ENCODE data around the gene TSPEAR.
A peak's percentile ranks its signal among the peaks of the same experiment; 100 is the strongest.
"Not testable (repeated sequence)": the region's sequence is repeated elsewhere in the genome, so short reads cannot be mapped to it uniquely, and the experiment has no call there.

TSPEAR gene

GRCh38 chr21:44503901-44504399, 207.4 kb downstream of the TSPEAR start:
- H3K27me3 ChIP-seq (ENCODE audit: control insufficient read depth in 1 of 2, insufficient read depth in 2 of 2, low read length in 2 of 2): peaks cover 14 to 24% of the 10 kb centered on the region in 2 donors
- no peaks in the 10 kb centered on the region for H3K4me1 ChIP-seq (ENCODE audit: control insufficient read depth, insufficient read depth, low read length)
- H3K36me3 ChIP-seq (ENCODE audit: control insufficient read depth in 2 of 2, insufficient read depth in 2 of 2, low read length in 2 of 2): no peaks in the 10 kb centered on the region
- no peak overlapping the region for H3K9ac ChIP-seq (ENCODE audit: low read length in 2 of 2)
- H3K9me3 ChIP-seq (ENCODE audit: control insufficient read depth in 2 of 2, low read length in 2 of 2): no peaks in the 10 kb centered on the region
- H3K4me3 ChIP-seq (ENCODE audit: low read length in 2 of 2): no peak overlapping the region
- no peak overlapping the region for H3K27ac ChIP-seq (ENCODE audit: low read length)

- H3K4me3 ChIP-seq (ENCODE audit: low read length in 2 of 2); H3K4me1 ChIP-seq (ENCODE audit: control insufficient read depth, insufficient read depth, low read length); H3K9me3 ChIP-seq (ENCODE audit: control insufficient read depth in 2 of 2, low read length in 2 of 2); H3K36me3 ChIP-seq (ENCODE audit: control insufficient read depth in 2 of 2, insufficient read depth in 2 of 2, low read length in 2 of 2); H3K27ac ChIP-seq (ENCODE audit: low read length); H3K9ac ChIP-seq (ENCODE audit: low read length in 2 of 2): not testable (repeated sequence)
- H3K27me3 ChIP-seq (ENCODE audit: control insufficient read depth in 1 of 2, insufficient read depth in 2 of 2, low read length in 2 of 2): peaks cover 16 to 26% of the 10 kb centered on the region in 2 donors
Measured at GRCh38 chr21:44503006-44503889, 208.1 kb downstream of the TSPEAR start.

- Histone ChIP-seq H3K36me3 (ENCODE audit: control insufficient read depth in 2 of 2, insufficient read depth in 2 of 2, low read length in 2 of 2) (no peaks in the 10 kb centered on the region), H3K4me1 (ENCODE audit: control insufficient read depth, insufficient read depth, low read length) (peaks cover 7% of the 10 kb centered on the region), H3K9me3 (ENCODE audit: control insufficient read depth in 2 of 2, low read length in 2 of 2) (no peaks in the 10 kb centered on the region), H3K27ac (ENCODE audit: low read length) (no peak overlapping the region), H3K9ac (ENCODE audit: low read length in 2 of 2) (no peak overlapping the region), H3K4me3 (ENCODE audit: low read length in 2 of 2) (no peak overlapping the region), H3K27me3 (ENCODE audit: control insufficient read depth in 1 of 2, insufficient read depth in 2 of 2, low read length in 2 of 2) (peaks cover 14 to 25% of the 10 kb centered on the region in 2 donors)
Measured at GRCh38 chr21:44502171-44502958, 209.0 kb downstream of the TSPEAR start.

- Histone ChIP-seq H3K27me3 (ENCODE audit: control insufficient read depth in 1 of 2, insufficient read depth in 2 of 2, low read length in 2 of 2) (peaks cover 10 to 12% of the 10 kb centered on the region in 2 donors), H3K27ac (ENCODE audit: low read length) (no peak overlapping the region), H3K9me3 (ENCODE audit: control insufficient read depth in 2 of 2, low read length in 2 of 2) (no peaks in the 10 kb centered on the region), H3K9ac (ENCODE audit: low read length in 2 of 2) (no peak overlapping the region), H3K36me3 (ENCODE audit: control insufficient read depth in 2 of 2, insufficient read depth in 2 of 2, low read length in 2 of 2) (no peaks in the 10 kb centered on the region), H3K4me1 (ENCODE audit: control insufficient read depth, insufficient read depth, low read length) (peaks cover 7% of the 10 kb centered on the region), H3K4me3 (ENCODE audit: low read length in 2 of 2) (no peak overlapping the region)
Measured at GRCh38 chr21:44500111-44500510, 211.3 kb downstream of the TSPEAR start.

GRCh38 chr21:44499631-44500030, 211.7 kb downstream of the TSPEAR start:
- H3K27ac ChIP-seq (ENCODE audit: low read length): no peak overlapping the region
- no peak overlapping the region for H3K9ac ChIP-seq (ENCODE audit: low read length in 2 of 2)
- H3K27me3 ChIP-seq (ENCODE audit: control insufficient read depth in 1 of 2, insufficient read depth in 2 of 2, low read length in 2 of 2): peaks cover 10 to 12% of the 10 kb centered on the region in 2 donors
- H3K4me3 ChIP-seq (ENCODE audit: low read length in 2 of 2): no peak overlapping the region
- no peaks in the 10 kb centered on the region for H3K9me3 ChIP-seq (ENCODE audit: control insufficient read depth in 2 of 2, low read length in 2 of 2)
- peaks cover 7% of the 10 kb centered on the region for H3K4me1 ChIP-seq (ENCODE audit: control insufficient read depth, insufficient read depth, low read length)
- H3K36me3 ChIP-seq (ENCODE audit: control insufficient read depth in 2 of 2, insufficient read depth in 2 of 2, low read length in 2 of 2): no peaks in the 10 kb centered on the region

- Histone ChIP-seq H3K4me3 (ENCODE audit: low read length in 2 of 2) (no peak overlapping the region), H3K27ac (ENCODE audit: low read length) (no peak overlapping the region), H3K27me3 (ENCODE audit: control insufficient read depth in 1 of 2, insufficient read depth in 2 of 2, low read length in 2 of 2) (peaks cover 10 to 12% of the 10 kb centered on the region in 2 donors), H3K9ac (ENCODE audit: low read length in 2 of 2) (no peak overlapping the region), H3K9me3 (ENCODE audit: control insufficient read depth in 2 of 2, low read length in 2 of 2) (no peaks in the 10 kb centered on the region), H3K36me3 (ENCODE audit: control insufficient read depth in 2 of 2, insufficient read depth in 2 of 2, low read length in 2 of 2) (no peaks in the 10 kb centered on the region), H3K4me1 (ENCODE audit: control insufficient read depth, insufficient read depth, low read length) (peaks cover 7% of the 10 kb centered on the region)
Measured at GRCh38 chr21:44499211-44499560, 212.2 kb downstream of the TSPEAR start.

GRCh38 chr21:44498280-44499210, 212.8 kb downstream of the TSPEAR start:
- H3K4me3 ChIP-seq (ENCODE audit: low read length in 2 of 2): no peak overlapping the region
- no peak overlapping the region for H3K27ac ChIP-seq (ENCODE audit: low read length)
- H3K36me3 ChIP-seq (ENCODE audit: control insufficient read depth in 2 of 2, insufficient read depth in 2 of 2, low read length in 2 of 2): no peaks in the 10 kb centered on the region
- H3K27me3 ChIP-seq (ENCODE audit: control insufficient read depth in 1 of 2, insufficient read depth in 2 of 2, low read length in 2 of 2): peaks cover 10 to 12% of the 10 kb centered on the region in 2 donors
- no peak overlapping the region for H3K9ac ChIP-seq (ENCODE audit: low read length in 2 of 2)
- H3K9me3 ChIP-seq (ENCODE audit: control insufficient read depth in 2 of 2, low read length in 2 of 2): peaks cover 0 to 2% of the 10 kb centered on the region in 2 donors
- peaks cover 7% of the 10 kb centered on the region for H3K4me1 ChIP-seq (ENCODE audit: control insufficient read depth, insufficient read depth, low read length)

GRCh38 chr21:44497703-44498126, 213.7 kb downstream of the TSPEAR start:
- H3K9me3 ChIP-seq (ENCODE audit: control insufficient read depth in 2 of 2, low read length in 2 of 2): peaks cover 3 to 10% of the 10 kb centered on the region in 2 donors
- peaks cover 10 to 12% of the 10 kb centered on the region in 2 donors for H3K27me3 ChIP-seq (ENCODE audit: control insufficient read depth in 1 of 2, insufficient read depth in 2 of 2, low read length in 2 of 2)
- peaks cover 7% of the 10 kb centered on the region for H3K4me1 ChIP-seq (ENCODE audit: control insufficient read depth, insufficient read depth, low read length)
- no peak overlapping the region for H3K27ac ChIP-seq (ENCODE audit: low read length)
- no peak overlapping the region for H3K9ac ChIP-seq (ENCODE audit: low read length in 2 of 2)
- H3K36me3 ChIP-seq (ENCODE audit: control insufficient read depth in 2 of 2, insufficient read depth in 2 of 2, low read length in 2 of 2): no peaks in the 10 kb centered on the region
- H3K4me3 ChIP-seq (ENCODE audit: low read length in 2 of 2): no peak overlapping the region

- peaks cover 7% of the 10 kb centered on the region for H3K4me1 ChIP-seq (ENCODE audit: control insufficient read depth, insufficient read depth, low read length)
- H3K27ac ChIP-seq (ENCODE audit: low read length): no peak overlapping the region
- no peak overlapping the region for H3K9ac ChIP-seq (ENCODE audit: low read length in 2 of 2)
- H3K36me3 ChIP-seq (ENCODE audit: control insufficient read depth in 2 of 2, insufficient read depth in 2 of 2, low read length in 2 of 2): no peaks in the 10 kb centered on the region
- peaks cover 10 to 12% of the 10 kb centered on the region in 2 donors for H3K27me3 ChIP-seq (ENCODE audit: control insufficient read depth in 1 of 2, insufficient read depth in 2 of 2, low read length in 2 of 2)
- peaks cover 6 to 11% of the 10 kb centered on the region in 2 donors for H3K9me3 ChIP-seq (ENCODE audit: control insufficient read depth in 2 of 2, low read length in 2 of 2)
- peak overlapping the region in 1 of 2 donors; percentile 15 for H3K4me3 ChIP-seq (ENCODE audit: low read length in 2 of 2)
Measured at GRCh38 chr21:44496564-44497550, 214.5 kb downstream of the TSPEAR start.

Measured in stomach smooth muscle (tissue), 2 donors.